GM18526 (cell line): ENCODE measurements around the gene FAM171A2.

Source experiments
- POLR2A ChIP-seq: IDR thresholded peaks from 3 replicates; pipeline ENCODE4 v1.6.1; 2011; ENCODE audit not compliant: insufficient read length; ENCODE audit errors: extremely low read depth

FAM171A2 gene

GRCh38 chr17:44353672-44354331, 9.9 kb downstream of the FAM171A2 start:
- no peak for TF ChIP-seq POLR2A

GRCh38 chr17:44352828-44353671, 10.6 kb downstream of the FAM171A2 start:
- no peak for TF ChIP-seq POLR2A

- TF ChIP-seq POLR2A, result no peak
Measured at GRCh38 chr17:44351961-44352827, 11.5 kb downstream of the FAM171A2 start.

- no peak for TF ChIP-seq POLR2A
Measured at GRCh38 chr17:44351464-44351863, 12.2 kb downstream of the FAM171A2 start.

- no peak for TF ChIP-seq POLR2A
Measured at GRCh38 chr17:44350733-44351226, 12.9 kb downstream of the FAM171A2 start.

- TF ChIP-seq POLR2A, result no peak
Measured at GRCh38 chr17:44349553-44350070, 14.0 kb downstream of the FAM171A2 start.

GRCh38 chr17:44348988-44349364, 14.7 kb downstream of the FAM171A2 start:
- no peak for TF ChIP-seq POLR2A

GRCh38 chr17:44348234-44348987, 15.2 kb downstream of the FAM171A2 start:
- peak; percentile 21 for TF ChIP-seq POLR2A

GRCh38 chr17:44346064-44346844, 17.4 kb downstream of the FAM171A2 start:
- TF ChIP-seq POLR2A, result no peak

GRCh38 chr17:44345454-44346026, 18.1 kb downstream of the FAM171A2 start:
- no peak for TF ChIP-seq POLR2A

- TF ChIP-seq POLR2A, result peak; percentile 96
Measured at GRCh38 chr17:44344939-44345453, 18.7 kb downstream of the FAM171A2 start, which contains the start of gene GRN. TSS of gene GRN (plus strand) at chr17:44345302. CDS start at chr17:44349165, 3,863 bp downstream.

- TF ChIP-seq POLR2A, result no peak
Measured at GRCh38 chr17:44343510-44344209, 20.0 kb downstream of the FAM171A2 start.
